ENCODE data around the gene ASTN2.
A peak's percentile ranks its signal among the peaks of the same experiment; 100 is the strongest.

The ASTN2 gene

GRCh38 chr9:117414220-117414905 lies 494 bp downstream of the ASTN2 start:
- DNase-seq: no peak

DNA sequence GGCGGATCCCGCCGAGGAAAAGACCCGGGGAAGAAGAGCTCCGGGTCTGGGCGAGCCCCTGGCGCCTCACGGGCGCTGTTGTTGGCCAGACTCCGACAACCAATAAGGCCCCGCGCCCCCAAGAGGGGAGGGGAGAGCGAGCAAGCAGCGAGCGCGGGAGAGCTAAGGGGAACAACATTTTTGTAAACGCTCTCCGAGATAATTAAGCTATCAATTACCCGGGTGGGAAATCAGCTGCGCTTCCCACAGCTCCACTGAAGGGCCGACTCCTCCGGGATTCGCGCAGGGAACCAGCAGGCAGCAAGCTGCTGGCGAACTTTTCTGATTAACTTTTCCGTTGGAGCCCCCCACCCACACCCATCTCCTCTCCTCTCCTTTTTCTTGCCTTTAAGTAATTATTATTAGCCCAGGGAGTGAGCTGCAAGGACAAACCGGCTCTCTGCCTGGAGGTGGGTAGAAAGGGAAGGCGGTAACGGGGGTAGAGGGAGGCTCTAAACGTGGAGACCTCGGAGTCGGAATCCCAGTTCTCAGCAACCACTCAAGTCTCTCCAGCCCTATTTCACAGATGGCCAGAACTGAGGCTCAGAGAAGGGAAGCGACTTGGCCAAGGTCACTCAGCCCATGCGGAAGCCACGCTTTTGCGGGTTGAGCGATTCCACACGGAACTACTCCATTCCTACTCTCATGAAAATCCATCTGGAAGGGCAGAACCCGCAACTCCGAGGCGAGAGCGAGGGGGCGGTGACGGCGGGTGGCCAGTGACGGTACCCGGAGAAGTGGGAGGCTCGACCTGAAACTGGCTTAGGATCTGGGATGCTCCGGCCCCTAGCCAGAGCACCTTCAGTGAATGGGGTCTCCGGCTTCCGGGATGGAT lies 1.3 kb downstream of the ASTN2 start:
- DNase-seq: peak; percentile 33

GRCh38 chr9:117412841-117413240 lies 2.0 kb downstream of the ASTN2 start:
- no peak for DNase-seq

- no peak for DNase-seq
Measured at GRCh38 chr9:117412006-117412715, 2.7 kb downstream of the ASTN2 start.

DNA sequence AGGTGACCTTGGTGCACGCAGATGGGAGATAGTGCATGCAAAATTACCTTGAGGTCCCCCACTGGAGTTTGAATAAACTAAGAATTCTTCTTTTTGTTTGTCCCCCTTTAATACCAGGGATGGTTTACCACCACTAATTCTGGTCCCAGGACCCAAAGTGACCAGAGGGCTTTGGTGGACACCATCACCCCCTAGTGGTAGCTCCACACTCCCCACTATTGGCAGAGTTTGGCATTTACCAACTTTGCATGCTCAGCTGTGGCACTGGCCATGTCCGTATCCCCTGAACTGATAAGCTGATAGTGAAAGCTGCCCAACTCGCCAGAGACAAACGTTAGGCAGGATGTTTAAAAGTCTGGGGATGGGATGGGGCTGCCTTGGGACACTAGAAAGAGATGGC lies 3.3 kb downstream of the ASTN2 start:
- DNase-seq: no peak

- DNase-seq: no peak
Measured at GRCh38 chr9:117409321-117409720, 5.5 kb downstream of the ASTN2 start.

DNA sequence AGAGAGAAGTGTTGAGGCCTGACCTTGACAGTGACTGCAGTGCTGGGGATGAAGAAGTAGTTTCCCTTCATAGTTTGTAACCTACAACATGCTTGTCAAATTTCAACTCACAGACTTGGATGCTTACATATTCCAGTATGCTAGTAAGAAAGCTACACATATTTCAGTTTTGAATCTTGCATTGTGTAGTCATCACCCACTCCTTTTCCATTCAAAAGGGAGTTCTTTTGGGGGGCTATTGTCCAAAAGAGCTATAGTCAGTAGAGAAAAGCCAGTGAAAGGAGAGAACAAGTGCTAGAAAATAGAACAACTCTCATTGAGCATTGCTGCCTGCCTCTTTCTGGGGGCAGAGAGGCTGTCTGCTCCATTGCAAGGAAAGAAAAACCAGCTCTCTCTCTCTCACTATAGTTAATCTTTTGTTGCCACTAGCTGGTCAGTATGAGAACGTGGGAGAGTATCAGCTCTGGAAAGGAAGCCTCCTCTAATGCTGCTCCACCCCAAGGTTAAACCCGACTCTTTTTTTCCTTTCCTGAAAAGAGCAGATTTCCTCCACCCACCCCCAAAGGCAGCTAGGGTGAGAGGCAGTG lies 7.3 kb downstream of the ASTN2 start:
- DNase-seq: no peak

DNA sequence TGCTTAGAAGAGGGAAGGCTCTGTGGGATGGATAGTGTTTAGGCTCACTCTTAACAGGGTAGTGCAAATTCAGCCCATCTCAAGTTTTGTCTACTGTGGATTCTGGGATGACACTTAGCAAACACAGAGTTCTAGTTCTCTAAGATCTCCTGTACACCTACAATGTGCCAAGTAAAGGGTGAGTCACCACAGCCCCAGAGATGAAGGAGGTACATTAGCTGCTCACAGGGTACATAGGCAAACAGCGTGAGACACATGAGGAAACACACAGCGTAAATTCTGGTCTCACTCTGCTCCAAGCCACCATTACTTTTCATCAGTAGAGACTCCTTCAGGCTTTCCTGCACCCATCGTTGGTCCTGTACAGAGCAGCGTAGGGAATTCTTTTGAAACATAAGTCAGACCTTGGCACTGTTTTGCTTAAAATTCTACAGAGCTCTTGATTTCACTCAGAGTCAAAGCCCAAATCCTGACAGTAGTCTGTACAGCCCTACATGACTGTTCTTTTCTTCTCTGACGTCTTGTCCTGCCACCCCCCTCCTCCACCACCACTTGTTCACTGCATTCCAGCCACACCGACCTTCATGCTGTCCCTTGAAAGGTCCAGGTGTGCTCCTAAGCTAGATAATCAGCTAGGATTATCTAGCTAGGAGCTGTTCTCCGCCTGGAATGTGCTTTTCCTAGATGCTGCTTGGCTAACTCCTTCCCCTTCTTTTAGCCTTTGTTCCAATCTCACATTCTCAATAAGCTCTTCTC lies 8.7 kb downstream of the ASTN2 start:
- DNase-seq: no peak

GRCh38 chr9:117403848-117404247 lies 11.0 kb downstream of the ASTN2 start:
- DNase-seq: no peak

DNA sequence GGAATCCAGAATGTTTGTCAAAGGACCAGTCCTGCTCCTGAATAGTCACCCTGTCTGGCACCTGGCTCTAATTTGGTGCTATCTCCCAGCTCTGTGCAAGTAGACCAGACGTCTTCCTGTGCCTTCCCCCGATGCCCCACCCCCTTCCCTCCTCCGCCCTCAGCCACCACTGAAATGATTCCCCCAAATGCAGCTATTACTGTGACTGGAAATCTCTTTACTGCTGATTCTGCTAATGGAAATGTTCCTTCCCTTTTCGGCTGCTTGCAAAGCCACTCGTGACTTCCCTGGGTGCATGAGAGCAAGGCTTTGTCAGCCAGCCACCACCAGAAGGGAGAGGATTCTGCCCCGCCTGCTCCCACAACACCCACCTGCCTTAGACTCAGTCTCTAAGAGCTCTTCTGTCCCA lies 11.4 kb downstream of the ASTN2 start:
- DNase-seq: peak; percentile 64

GRCh38 chr9:117400171-117400570 lies 14.7 kb downstream of the ASTN2 start:
- DNase-seq: no peak

- DNase-seq: no peak
Measured at GRCh38 chr9:117395151-117395650, 19.7 kb downstream of the ASTN2 start.

- DNase-seq: no peak
Measured at GRCh38 chr9:117394655-117395054, 20.2 kb downstream of the ASTN2 start.

DNA sequence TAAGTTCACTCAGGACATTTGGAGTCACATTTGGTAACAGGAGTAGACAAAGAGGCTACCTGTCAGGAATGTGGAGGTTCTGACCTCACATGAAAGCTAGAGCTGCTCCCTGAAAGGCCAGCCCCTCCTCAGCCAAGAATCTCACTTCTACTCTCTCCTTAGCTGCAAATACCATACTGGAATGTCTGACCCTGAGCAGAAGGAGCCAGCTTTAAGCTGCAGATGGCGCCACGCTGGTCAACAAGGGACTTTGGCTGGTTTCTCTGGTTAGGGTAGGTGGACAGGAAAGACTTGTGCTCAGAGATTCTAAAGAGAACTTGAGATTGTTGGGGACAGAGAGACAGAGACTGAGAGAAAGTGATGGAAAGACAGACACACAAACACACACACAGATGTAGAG lies 21.9 kb downstream of the ASTN2 start:
- no peak for DNase-seq

- DNase-seq: no peak
Measured at GRCh38 chr9:117387422-117387821, 27.4 kb downstream of the ASTN2 start.

DNA sequence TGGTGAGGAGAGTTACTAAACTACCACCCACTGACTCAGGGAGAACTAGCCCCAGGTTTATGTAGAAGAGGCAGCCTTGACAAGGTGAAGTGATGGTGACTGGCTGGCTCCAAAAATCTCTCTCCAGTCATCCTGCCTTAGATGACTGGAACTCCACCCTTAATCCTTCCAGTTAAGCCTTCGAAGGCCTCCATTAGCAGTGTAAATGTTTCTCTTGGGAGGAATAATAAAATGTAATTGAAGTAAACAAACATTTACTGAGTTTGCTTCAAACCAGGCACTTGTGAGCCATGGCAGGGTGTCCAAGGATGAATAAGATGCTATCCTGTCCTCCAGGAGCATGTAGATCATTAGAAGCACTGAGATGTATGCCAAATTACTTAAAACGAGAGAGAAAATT lies 35.5 kb downstream of the ASTN2 start:
- DNase-seq: no peak

DNA sequence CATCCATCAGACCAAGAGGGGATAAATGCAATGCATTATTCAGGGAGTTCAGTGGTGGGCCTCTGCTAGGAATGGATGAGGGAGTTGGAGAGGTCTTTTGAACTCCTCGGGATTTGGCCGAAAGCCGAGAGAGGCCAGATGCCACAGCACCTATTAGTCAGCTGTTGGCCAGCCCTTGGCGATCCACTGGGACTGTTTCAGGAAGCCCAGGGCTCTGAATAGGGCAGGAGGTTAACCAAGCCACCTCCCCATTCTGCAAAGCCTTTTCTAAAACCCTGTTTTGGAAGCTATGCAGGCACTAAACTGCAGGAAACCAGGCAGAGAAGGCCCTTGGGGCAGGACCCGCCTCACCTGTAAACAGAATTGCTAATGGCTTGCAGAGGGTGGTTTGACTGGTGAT lies 37.8 kb downstream of the ASTN2 start:
- no peak for DNase-seq

DNA sequence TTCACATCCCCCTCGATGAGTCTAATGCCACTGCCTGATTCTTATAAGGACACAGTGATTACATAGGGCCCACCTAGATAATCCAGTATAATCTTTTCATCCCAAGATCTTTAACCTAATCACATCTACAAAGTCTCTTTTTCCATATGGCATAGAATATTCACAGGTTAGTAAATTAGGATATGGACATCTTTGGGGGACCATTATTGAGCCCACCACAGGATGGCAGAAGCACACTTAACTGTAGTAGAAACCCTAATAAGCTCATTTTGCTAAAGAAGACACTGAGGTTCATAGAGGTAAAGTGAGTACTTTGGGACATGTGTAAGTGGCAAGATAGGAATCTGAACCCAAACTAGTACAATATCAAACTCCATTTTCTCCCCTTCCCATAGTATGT lies 38.9 kb downstream of the ASTN2 start:
- DNase-seq: no peak

DNA sequence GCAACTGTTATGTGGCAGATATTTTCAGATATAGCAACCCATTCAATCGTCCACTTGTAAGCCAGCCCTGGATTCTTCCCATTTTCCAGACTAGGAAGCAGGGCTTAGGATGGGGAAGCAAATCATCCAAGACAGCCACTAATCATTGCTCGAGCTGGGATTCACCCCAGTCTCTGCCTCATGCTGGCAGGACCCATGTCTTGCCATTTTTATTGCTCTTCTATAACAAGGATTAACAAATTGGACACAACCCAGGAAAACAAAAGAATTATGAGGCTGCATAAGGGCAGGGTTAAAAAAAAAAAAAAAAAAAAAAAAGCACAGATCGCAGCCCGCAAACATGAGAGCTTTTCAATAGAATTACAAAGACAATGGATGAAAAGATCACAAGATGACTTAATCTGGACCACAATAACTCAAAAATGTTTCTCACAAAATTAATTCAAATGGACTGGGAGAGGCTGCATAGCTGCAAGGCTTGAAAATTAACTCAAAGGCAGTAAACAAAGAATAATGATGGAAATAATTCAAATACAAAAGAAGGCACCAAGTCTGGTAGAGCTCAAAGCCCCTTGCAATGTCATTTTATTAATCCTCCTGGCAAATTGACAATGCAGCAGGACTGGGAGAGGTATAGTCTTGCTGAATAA lies 40.7 kb downstream of the ASTN2 start:
- no peak for DNase-seq

- DNase-seq: no peak
Measured at GRCh38 chr9:117368684-117369230, 46.1 kb downstream of the ASTN2 start.

DNA sequence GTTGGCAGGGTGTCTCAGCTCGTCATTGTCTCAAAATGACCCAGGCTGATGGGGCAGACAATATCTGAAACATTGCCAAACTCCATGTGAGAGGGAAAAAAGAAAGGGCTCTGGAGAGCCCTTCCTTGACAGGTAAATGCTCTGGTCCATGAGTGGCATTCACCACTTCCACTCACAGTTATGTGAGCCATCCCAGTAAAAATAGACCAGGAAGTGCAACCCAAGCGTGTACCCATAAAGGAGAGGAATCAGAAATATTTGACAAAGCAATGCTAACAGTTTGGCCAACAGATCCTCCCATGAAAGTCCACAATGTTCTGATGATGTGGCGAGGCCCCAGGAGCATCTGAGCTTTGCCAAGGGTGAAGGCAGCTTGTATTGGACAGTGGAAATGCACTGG lies 49.4 kb downstream of the ASTN2 start:
- DNase-seq: no peak

DNA sequence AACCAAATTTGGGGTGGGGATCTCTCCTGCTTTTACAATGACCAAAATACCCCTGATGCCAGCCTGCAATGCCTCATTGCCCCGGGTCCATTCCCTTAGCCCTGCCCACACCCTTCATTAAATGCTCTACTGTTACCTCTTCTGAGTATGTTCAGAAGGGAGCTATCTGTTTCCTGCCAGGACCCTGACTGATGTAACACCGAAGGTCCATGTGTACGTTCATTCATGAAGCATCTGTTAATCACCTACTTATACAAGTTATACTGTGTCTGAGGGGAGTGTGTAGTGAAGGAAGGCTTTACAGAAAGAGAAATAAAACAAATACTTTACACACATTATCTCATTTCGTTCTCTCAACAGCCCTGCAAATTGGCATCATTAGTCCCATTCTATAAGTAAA lies 51.9 kb downstream of the ASTN2 start:
- DNase-seq: no peak

All from NCI-H2227 treated with DMSO at 0.1 percent for 48 hours (cell line).